Astrocyte (in vitro differentiated cells and primary cell): Measurements from ENCODE around the gene BAZ1A. TPM values are rescaled to one million over a fixed set of nuclear protein-coding genes. Genes with fewer than 3 reads are reported as not detected.

Source experiments
- DNase-seq: peaks from one replicate; pipeline ENCODE4 v3.0.0-alpha.2; 2010; ENCODE audit warnings: low read depth
- FAIRE-seq: peaks from 2 replicates; lab custom pipeline; 2011; peaks lifted over from hg19 to GRCh38; lab: Jason Lieb, UNC
- H2AFZ ChIP-seq: 2 replicates; pipeline ENCODE4 v1.6.0; 2012; ENCODE audit warnings: low read depth, low read length, inconsistent platforms
- H3K27ac ChIP-seq: 2 replicates; pipeline ENCODE4 v1.5.1; 2011; ENCODE audit warnings: low read depth, low read length, inconsistent platforms
- H3K27me3 ChIP-seq: 2 replicates; pipeline ENCODE4 v1.6.0; 2011; ENCODE audit warnings: low read length, inconsistent platforms; ENCODE audit not compliant: insufficient read depth
- H3K36me3 ChIP-seq: 2 replicates; pipeline ENCODE4 v1.5.1; 2011; ENCODE audit warnings: low read length, inconsistent platforms; ENCODE audit not compliant: insufficient read depth
- H3K4me1 ChIP-seq: 2 replicates; pipeline ENCODE4 v1.5.1; 2011; ENCODE audit warnings: low read length, inconsistent platforms; ENCODE audit not compliant: insufficient read depth
- H3K4me2 ChIP-seq: 2 replicates; pipeline ENCODE4 v1.6.0; 2012; ENCODE audit warnings: low read length, inconsistent platforms
- H3K4me3 ChIP-seq: 2 replicates; pipeline ENCODE4 v1.5.1; 2011; ENCODE audit warnings: low read depth, mild to moderate bottlenecking, low read length, inconsistent platforms; ENCODE audit not compliant: insufficient read depth
- H3K79me2 ChIP-seq: 2 replicates; pipeline ENCODE4 v1.6.0; 2012; ENCODE audit warnings: mild to moderate bottlenecking, low read length, inconsistent platforms; ENCODE audit not compliant: insufficient read depth
- H3K9ac ChIP-seq: 2 replicates; pipeline ENCODE4 v1.6.0; 2012; ENCODE audit warnings: mild to moderate bottlenecking, low read length, inconsistent platforms
- H3K9me3 ChIP-seq: 2 replicates; pipeline ENCODE4 v1.5.1; 2012; ENCODE audit warnings: low read depth, mild to moderate bottlenecking, low read length, inconsistent platforms; ENCODE audit not compliant: insufficient read depth
- H4K20me1 ChIP-seq: 2 replicates; pipeline ENCODE4 v1.6.0; 2012; ENCODE audit warnings: low read length, inconsistent platforms; ENCODE audit not compliant: insufficient read depth
- H3K27ac Mint-ChIP-seq: one replicate; pipeline ENCODE4 v1.8.0; 2021; ENCODE audit warnings: mild to moderate bottlenecking, mixed read lengths; ENCODE audit not compliant: unreplicated experiment
- H3K27me3 Mint-ChIP-seq: one replicate; pipeline ENCODE4 v1.8.0; 2021; ENCODE audit warnings: low read depth, mixed read lengths; ENCODE audit not compliant: unreplicated experiment
- H3K36me3 Mint-ChIP-seq: one replicate; pipeline ENCODE4 v1.8.0; 2021; ENCODE audit warnings: low read depth, mixed read lengths; ENCODE audit not compliant: unreplicated experiment
- H3K4me1 Mint-ChIP-seq: one replicate; pipeline ENCODE4 v1.8.0; 2021; ENCODE audit warnings: low read depth, mixed read lengths; ENCODE audit not compliant: unreplicated experiment
- H3K4me3 Mint-ChIP-seq: one replicate; pipeline ENCODE4 v1.8.0; 2021; ENCODE audit warnings: mild to moderate bottlenecking, moderate library complexity, mixed read lengths; ENCODE audit not compliant: unreplicated experiment
- H3K9me3 Mint-ChIP-seq: one replicate; pipeline ENCODE4 v1.8.0; 2021; ENCODE audit warnings: mild to moderate bottlenecking, mixed read lengths; ENCODE audit not compliant: unreplicated experiment
- EZH2 ChIP-seq: IDR thresholded peaks from 2 replicates; pipeline ENCODE4 v1.6.1; 2012; ENCODE audit warnings: mild to moderate bottlenecking, low read length, inconsistent platforms; ENCODE audit not compliant: insufficient read depth
- total RNA-seq: library from RNA; stranded (reverse); gene quantifications from 2 replicates; pipeline ENCODE4 v1.2.1, GENCODE V29; 2021
- TF ChIP-seq, protein P1 (sequence below): IDR thresholded peaks from 2 replicates; pipeline ENCODE4 v1.5.1; 2011; ENCODE audit warnings: low read depth, mild to moderate bottlenecking, inconsistent platforms, low read length, moderate library complexity; ENCODE audit not compliant: insufficient read depth

The BAZ1A gene
- total RNA-seq, 1 donor from 2014 or later: 36.9 TPM

DNA sequence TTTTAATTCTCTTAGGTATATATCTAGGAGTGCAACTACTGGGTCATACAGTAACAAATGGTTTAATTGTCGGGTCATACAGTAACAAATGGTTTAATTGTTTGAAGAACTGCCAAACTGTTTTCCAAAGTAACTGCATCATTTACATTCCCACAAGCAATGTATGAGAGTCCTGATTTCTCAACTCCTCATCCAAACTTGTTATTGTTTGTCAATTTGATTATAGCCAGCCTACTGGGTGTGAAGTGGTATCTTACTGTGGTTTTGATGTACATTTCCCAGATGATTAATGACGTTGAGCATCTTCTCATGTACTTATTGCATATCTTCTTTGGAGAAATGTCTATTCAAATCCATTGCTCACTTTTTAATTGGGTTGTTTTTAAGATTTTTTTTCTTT is 93.1 kb downstream of the BAZ1A start:
- no peak for DNase-seq
- Mint-ChIP-seq H3K27ac (peak overlapping the region; percentile 44), H3K36me3 (peaks cover 10% of the 10 kb centered on the region), H3K27me3 (no peaks in the 10 kb centered on the region), H3K4me1 (peaks cover 5% of the 10 kb centered on the region), H3K4me3 (no peak overlapping the region), H3K9me3 (no peaks in the 10 kb centered on the region)
- H3K4me3 ChIP-seq: no peak overlapping the region
- H3K79me2 ChIP-seq: no peaks in the 10 kb centered on the region
- H3K4me1 ChIP-seq: peaks cover 7% of the 10 kb centered on the region
- no peaks in the 10 kb centered on the region for H3K27me3 ChIP-seq
- H3K27ac ChIP-seq: peak overlapping the region; percentile 78
- peak overlapping the region; percentile 43 for H3K9ac ChIP-seq
- FAIRE-seq: peak; percentile 52
- H3K36me3 ChIP-seq: peaks cover 24% of the 10 kb centered on the region
- H4K20me1 ChIP-seq: no peaks in the 10 kb centered on the region
- TF ChIP-seq, protein P1, sequence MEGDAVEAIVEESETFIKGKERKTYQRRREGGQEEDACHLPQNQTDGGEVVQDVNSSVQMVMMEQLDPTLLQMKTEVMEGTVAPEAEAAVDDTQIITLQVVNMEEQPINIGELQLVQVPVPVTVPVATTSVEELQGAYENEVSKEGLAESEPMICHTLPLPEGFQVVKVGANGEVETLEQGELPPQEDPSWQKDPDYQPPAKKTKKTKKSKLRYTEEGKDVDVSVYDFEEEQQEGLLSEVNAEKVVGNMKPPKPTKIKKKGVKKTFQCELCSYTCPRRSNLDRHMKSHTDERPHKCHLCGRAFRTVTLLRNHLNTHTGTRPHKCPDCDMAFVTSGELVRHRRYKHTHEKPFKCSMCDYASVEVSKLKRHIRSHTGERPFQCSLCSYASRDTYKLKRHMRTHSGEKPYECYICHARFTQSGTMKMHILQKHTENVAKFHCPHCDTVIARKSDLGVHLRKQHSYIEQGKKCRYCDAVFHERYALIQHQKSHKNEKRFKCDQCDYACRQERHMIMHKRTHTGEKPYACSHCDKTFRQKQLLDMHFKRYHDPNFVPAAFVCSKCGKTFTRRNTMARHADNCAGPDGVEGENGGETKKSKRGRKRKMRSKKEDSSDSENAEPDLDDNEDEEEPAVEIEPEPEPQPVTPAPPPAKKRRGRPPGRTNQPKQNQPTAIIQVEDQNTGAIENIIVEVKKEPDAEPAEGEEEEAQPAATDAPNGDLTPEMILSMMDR: no peak
- no peak for TF ChIP-seq EZH2
- H2AFZ ChIP-seq: no peak overlapping the region
- H3K9me3 ChIP-seq: no peaks in the 10 kb centered on the region
- H3K4me2 ChIP-seq: peak overlapping the region; percentile 27

DNA sequence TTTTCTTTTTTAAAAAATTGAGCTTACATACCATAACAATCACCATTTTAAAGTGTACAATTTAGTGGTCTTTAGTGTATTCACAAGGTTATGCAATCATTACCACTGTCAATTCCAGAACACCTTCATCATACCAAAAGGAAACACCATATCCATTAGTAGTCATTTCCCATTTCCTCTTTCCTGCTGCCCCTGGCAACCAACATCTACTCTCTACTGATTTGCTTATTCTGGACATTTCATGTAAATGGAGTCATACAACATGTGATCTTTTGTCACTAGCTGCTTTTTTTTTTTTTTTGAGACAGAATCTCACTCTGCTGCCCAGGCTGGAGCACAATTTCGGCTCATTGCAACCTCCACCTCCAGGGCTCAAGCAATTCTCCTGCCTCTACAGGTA is 93.9 kb downstream of the BAZ1A start:
- Mint-ChIP-seq H3K9me3 (no peaks in the 10 kb centered on the region), H3K27ac (peak overlapping the region; percentile 44), H3K27me3 (no peaks in the 10 kb centered on the region), H3K36me3 (peaks cover 10% of the 10 kb centered on the region), H3K4me1 (peaks cover 5% of the 10 kb centered on the region), H3K4me3 (no peak overlapping the region)
- TF ChIP-seq EZH2: no peak
- TF ChIP-seq, protein P1: no peak
- Histone ChIP-seq H3K9ac (peak overlapping the region; percentile 43), H3K36me3 (peaks cover 24% of the 10 kb centered on the region), H3K4me2 (peak overlapping the region; percentile 27), H2AFZ (no peak overlapping the region), H3K4me1 (peaks cover 7% of the 10 kb centered on the region), H3K27me3 (no peaks in the 10 kb centered on the region), H3K4me3 (no peak overlapping the region), H3K27ac (peak overlapping the region; percentile 78), H3K79me2 (no peaks in the 10 kb centered on the region), H3K9me3 (no peaks in the 10 kb centered on the region), H4K20me1 (no peaks in the 10 kb centered on the region)
- FAIRE-seq (peak; percentile 52), DNase-seq (peak; percentile 77)

DNA sequence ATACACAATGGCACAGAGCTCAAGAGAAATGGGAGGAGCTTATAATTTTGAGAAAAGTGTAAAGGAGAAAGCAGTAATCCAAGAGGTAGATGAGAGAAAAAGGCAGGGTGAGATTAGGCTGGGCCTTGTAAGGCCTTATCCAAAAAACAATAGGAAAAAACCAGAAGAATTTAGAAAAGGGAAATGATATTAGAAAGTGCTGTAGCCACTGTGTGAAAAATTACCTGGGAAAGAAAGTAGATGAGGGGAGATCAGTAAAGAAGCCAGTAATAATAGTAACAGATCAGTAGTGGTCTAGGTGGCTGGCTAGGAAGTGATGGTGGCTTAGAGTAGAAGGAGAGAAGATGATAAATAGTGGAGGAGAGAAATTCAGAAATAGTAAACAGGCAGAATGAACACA is 94.5 kb downstream of the BAZ1A start:
- no peaks in the 10 kb centered on the region for H3K9me3 Mint-ChIP-seq
- Histone ChIP-seq H2AFZ (no peak overlapping the region), H3K36me3 (peaks cover 25% of the 10 kb centered on the region), H3K4me1 (peaks cover 7% of the 10 kb centered on the region), H3K4me2 (no peak overlapping the region), H3K4me3 (no peak overlapping the region), H3K79me2 (no peaks in the 10 kb centered on the region), H4K20me1 (no peaks in the 10 kb centered on the region), H3K27me3 (no peaks in the 10 kb centered on the region), H3K9me3 (no peaks in the 10 kb centered on the region), H3K27ac (peak overlapping the region; percentile 38), H3K9ac (peak overlapping the region; percentile 13)
- DNase-seq: no peak
- H3K4me3 Mint-ChIP-seq: no peak overlapping the region
- peaks cover 10% of the 10 kb centered on the region for H3K36me3 Mint-ChIP-seq
- no peak for FAIRE-seq
- no peak for TF ChIP-seq EZH2
- TF ChIP-seq, protein P1: no peak
- H3K27me3 Mint-ChIP-seq: no peaks in the 10 kb centered on the region
- H3K4me1 Mint-ChIP-seq: peaks cover 5% of the 10 kb centered on the region
- H3K27ac Mint-ChIP-seq: peak overlapping the region; percentile 22
